H1 (cell line): ENCODE results near the gene CACNA2D3. TPM values are rescaled to one million over a fixed set of nuclear protein-coding genes. Genes with fewer than 3 reads are reported as not detected.

Experiments
- CTCF ChIA-PET: fragments of 300-600 bp; sonication (Branson Sonifier 250); formaldehyde crosslinking; loops from one replicate; lab custom pipeline; 2021; ENCODE audit not compliant: partially characterized antibody; lab: Charles Lee
- POLR2A ChIA-PET: fragments of 300-600 bp; sonication (Branson Sonifier 250); formaldehyde crosslinking; loops from one replicate; lab custom pipeline; 2021; ENCODE audit warnings: inconsistent platforms; ENCODE audit not compliant: partially characterized antibody; lab: Charles Lee
- DNase-seq, 2 experiments: peaks; one replicate each; pipeline versions ENCODE4 v3.0.0 to v3.0.0-alpha.2; 2010 to 2022; ENCODE audit warnings: low spot score in 2 of 2, low read depth in 1 of 2, mixed read lengths in 1 of 2
- FAIRE-seq: peaks from 2 replicates; lab custom pipeline; 2011; peaks lifted over from hg19 to GRCh38; lab: Jason Lieb, UNC
- H2AFZ ChIP-seq: 2 replicates; pipeline ENCODE4 v1.8.1; 2012; ENCODE audit warnings: low read length, inconsistent platforms
- H2AK5ac ChIP-seq: 2 replicates; pipeline ENCODE4 v1.6.1; 2013; ENCODE audit warnings: low read depth, low read length
- H2BK120ac ChIP-seq: replicated peaks from 2 replicates; pipeline ENCODE3; 2013; ENCODE audit warnings: low read depth, low read length, inconsistent platforms
- H2BK12ac ChIP-seq: 2 replicates; pipeline ENCODE4 v1.6.1; 2013; ENCODE audit warnings: low read depth, low read length
- H2BK15ac ChIP-seq: 2 replicates; pipeline ENCODE4 v1.6.1; 2013; ENCODE audit warnings: low read length
- H2BK20ac ChIP-seq: 2 replicates; pipeline ENCODE4 v1.6.1; 2013; ENCODE audit warnings: low read length
- H2BK5ac ChIP-seq: 2 replicates; pipeline ENCODE4 v1.6.1; 2013; ENCODE audit warnings: low read depth, low read length
- H3K14ac ChIP-seq: 2 replicates; pipeline ENCODE4 v1.6.1; 2013; ENCODE audit warnings: inconsistent platforms; ENCODE audit not compliant: insufficient read length
- H3K18ac ChIP-seq: 2 replicates; pipeline ENCODE4 v1.6.1; 2013; ENCODE audit warnings: low read length; ENCODE audit errors: extremely low read depth
- H3K23ac ChIP-seq: 2 replicates; pipeline ENCODE4 v1.6.1; 2013; ENCODE audit warnings: inconsistent platforms; ENCODE audit not compliant: insufficient read length
- H3K23me2 ChIP-seq: 2 replicates; pipeline ENCODE4 v1.6.1; 2013; ENCODE audit warnings: low read depth, low read length
- H3K27ac ChIP-seq: 2 replicates; pipeline ENCODE4 v1.6.1; 2011; ENCODE audit warnings: low read depth, low read length, inconsistent platforms
- H3K27me3 ChIP-seq, 4 experiments: replicated peaks in 1 of 4; 1 replicate in 1 of 4; 2 replicates in 3 of 4; pipeline versions ENCODE4 v1.6.1 to v1.8.1; 2011 to 2013; ENCODE audit warnings: low read length in 3 of 4, mild to moderate bottlenecking in 3 of 4, inconsistent platforms in 2 of 4, mixed read lengths in 2 of 4, moderate library complexity in 1 of 4; ENCODE audit not compliant: control insufficient read depth in 3 of 4, insufficient read depth in 3 of 4; ENCODE audit errors: extremely low read depth in 1 of 4
- H3K36me3 ChIP-seq, 4 experiments: 2 replicates each; pipeline versions ENCODE4 v1.6.1 to v1.8.1; 2011 to 2013; ENCODE audit warnings: mild to moderate bottlenecking in 4 of 4, low read length in 3 of 4, moderate library complexity in 2 of 4, control low read depth in 1 of 4, inconsistent platforms in 1 of 4; ENCODE audit not compliant: insufficient read depth in 4 of 4, control insufficient read depth in 2 of 4
- H3K4ac ChIP-seq: replicated peaks from 2 replicates; pipeline ENCODE3; 2013; ENCODE audit warnings: low read length, low read depth, mixed read lengths, inconsistent platforms; ENCODE audit not compliant: insufficient read length
- H3K4me1 ChIP-seq, 4 experiments: replicated peaks in 1 of 4; 1 replicate in 1 of 4; 2 replicates in 3 of 4; pipeline versions ENCODE4 v1.6.1 to v1.8.1; 2011 to 2013; ENCODE audit warnings: low read length in 3 of 4, inconsistent platforms in 2 of 4, mixed read lengths in 1 of 4; ENCODE audit not compliant: insufficient read depth in 4 of 4, control insufficient read depth in 3 of 4
- H3K4me2 ChIP-seq, 2 experiments: 2 replicates each; pipeline versions ENCODE4 v1.6.1 to v1.8.1; 2011 to 2013; ENCODE audit warnings: low read depth in 2 of 2, low read length in 2 of 2, control low read depth in 1 of 2, inconsistent platforms in 1 of 2, mild to moderate bottlenecking in 1 of 2; ENCODE audit not compliant: insufficient read depth in 1 of 2
- H3K4me3 ChIP-seq, 4 experiments: fragments of 200-600, 300-600 bp in 1 of 4; sonication (generic), shearing (Covaris generic), sonication (Bioruptor Twin) in 1 of 4; 2 replicates each; pipeline versions ENCODE4 v1.5.1 to v1.8.1; 2011 to 2016; ENCODE audit warnings: low read length in 4 of 4, low read depth in 3 of 4, control low read depth in 2 of 4, inconsistent platforms in 2 of 4, mild to moderate bottlenecking in 2 of 4, mixed read lengths in 1 of 4, moderate library complexity in 1 of 4; ENCODE audit not compliant: insufficient read depth in 2 of 4; ENCODE audit errors: extremely low read depth in 1 of 4
- H3K56ac ChIP-seq: replicated peaks from 2 replicates; pipeline ENCODE3; 2013; ENCODE audit warnings: low read depth, mild to moderate bottlenecking, mixed read lengths, low read length, inconsistent platforms; ENCODE audit not compliant: insufficient read length
- H3K79me1 ChIP-seq: 2 replicates; pipeline ENCODE4 v1.6.1; 2013; ENCODE audit warnings: low read depth, low read length, control low read depth
- H3K79me2 ChIP-seq, 2 experiments: 2 replicates each; pipeline versions ENCODE4 v1.6.1 to v1.8.1; 2012 to 2013; ENCODE audit warnings: low read length in 2 of 2, mild to moderate bottlenecking in 2 of 2, inconsistent platforms in 1 of 2; ENCODE audit not compliant: insufficient read depth in 2 of 2, control insufficient read depth in 1 of 2
- H3K9ac ChIP-seq, 4 experiments: replicated peaks in 1 of 4; 1 replicate in 1 of 4; 2 replicates in 3 of 4; pipeline versions ENCODE4 v1.6.1 to v1.8.1; 2011 to 2013; ENCODE audit warnings: low read depth in 3 of 4, low read length in 3 of 4, control low read depth in 2 of 4, mild to moderate bottlenecking in 2 of 4, moderate library complexity in 2 of 4, inconsistent platforms in 1 of 4; ENCODE audit errors: extremely low read depth in 1 of 4
- H3K9me3 ChIP-seq, 2 experiments: 2 replicates each; pipeline versions ENCODE4 v1.6.1 to v1.8.1; 2012 to 2013; ENCODE audit warnings: mild to moderate bottlenecking in 2 of 2, moderate library complexity in 2 of 2, control low read depth in 1 of 2, inconsistent platforms in 1 of 2, low read depth in 1 of 2, low read length in 1 of 2, mixed read lengths in 1 of 2; ENCODE audit not compliant: insufficient read depth in 2 of 2
- H4K20me1 ChIP-seq, 2 experiments: replicated peaks in 1 of 2; 2 replicates each; pipeline versions ENCODE3 to v1.8.1; 2011 to 2013; ENCODE audit warnings: inconsistent platforms in 2 of 2, low read length in 2 of 2, mild to moderate bottlenecking in 1 of 2; ENCODE audit not compliant: insufficient read depth in 2 of 2, control insufficient read depth in 1 of 2
- H4K5ac ChIP-seq: 2 replicates; pipeline ENCODE4 v1.6.1; 2013; ENCODE audit warnings: low read length, low read depth, mixed read lengths, inconsistent platforms; ENCODE audit not compliant: insufficient read length
- H4K8ac ChIP-seq: 2 replicates; pipeline ENCODE4 v1.8.0; 2013; ENCODE audit warnings: mild to moderate bottlenecking, moderate library complexity, low read length, inconsistent platforms; ENCODE audit not compliant: insufficient read depth; ENCODE audit errors: extremely low read depth
- H4K91ac ChIP-seq: replicated peaks from 2 replicates; pipeline ENCODE3; 2013; ENCODE audit warnings: low read length, mixed read lengths, inconsistent platforms; ENCODE audit not compliant: insufficient read length
- CREB1 ChIP-seq: IDR thresholded peaks from 2 replicates; pipeline ENCODE4 v1.6.1; 2012; ENCODE audit warnings: inconsistent platforms
- EZH2 ChIP-seq: fragments of 200-600 bp; sonication (generic); IDR thresholded peaks from 2 replicates; pipeline ENCODE4 v1.7.1; 2012; ENCODE audit warnings: low read depth, mild to moderate bottlenecking, moderate library complexity, low read length, inconsistent platforms; ENCODE audit not compliant: severe bottlenecking
- GTF2F1 ChIP-seq: IDR thresholded peaks from 2 replicates; pipeline ENCODE4 v1.6.1; 2012; ENCODE audit warnings: low read depth, low read length, improper control_type of control experiment, borderline replicate concordance
- KDM4A ChIP-seq: IDR thresholded peaks from one replicate; pipeline ENCODE4 v1.7.1; 2012; ENCODE audit warnings: low read depth, mild to moderate bottlenecking, moderate library complexity, low read length, inconsistent platforms; ENCODE audit not compliant: severe bottlenecking
- MAX ChIP-seq: IDR thresholded peaks from 2 replicates; pipeline ENCODE4 v1.6.1; 2012; ENCODE audit warnings: inconsistent platforms
- SIX5 ChIP-seq: IDR thresholded peaks from 2 replicates; pipeline ENCODE4 v1.6.1; 2011; ENCODE audit warnings: mild to moderate bottlenecking, low read depth, low read length
- TAF1 ChIP-seq: IDR thresholded peaks from 2 replicates; pipeline ENCODE4 v1.6.1; 2011; ENCODE audit warnings: mild to moderate bottlenecking, low read depth, low read length
- USF2 ChIP-seq: IDR thresholded peaks from 2 replicates; pipeline ENCODE4 v1.6.1; 2011; ENCODE audit warnings: low read length, improper control_type of control experiment
- ZNF274 ChIP-seq: IDR thresholded peaks from 2 replicates; pipeline ENCODE4 v1.7.0; 2012; ENCODE audit warnings: low read length, borderline replicate concordance; ENCODE audit errors: extremely low read depth
- WGBS, 2 experiments: shearing (Covaris generic) in 1 of 2; methylation state at CpG; one replicate each; pipeline versions ENCODE4 v1.1.6 to v1.1.7; 2013 to 2015; ENCODE audit warnings: low lambda C conversion rate in 2 of 2, mixed read lengths in 2 of 2, inconsistent platforms in 1 of 2, low coverage in 1 of 2, missing lambda C conversion rate in 1 of 2; ENCODE audit not compliant: insufficient replicate concordance in 2 of 2, insufficient coverage in 1 of 2, insufficient read length in 1 of 2; ENCODE audit errors: extremely low coverage in 1 of 2, missing lambda C conversion rate in 1 of 2; 5-methylcytosine and 5-hydroxymethylcytosine counted together
- polyA plus RNA-seq, 7 experiments: library from polyadenylated mRNA; depleted of rRNA in 3 of 7; stranded (reverse) in 5 of 7; unstranded in 2 of 7; fragments of >200 nt in 5 of 7; fragments of 200-250 nt in 2 of 7; gene quantifications; 1 replicate in 5 of 7; 2 replicates in 1 of 7; 4 replicates in 1 of 7; pipeline versions ENCODE4 v1.2.1 to v1.2.3, GENCODE V29; 2011 to 2013; ENCODE audit warnings: missing spikeins in 2 of 7, mixed read lengths in 2 of 7
- total RNA-seq: library from RNA; stranded (reverse); fragmentation: NEBNext Ultra II Directional; extraction: Animal tissue kit (Norgen Biotek cat#: 25700); gene quantifications from 2 replicates; pipeline ENCODE4 v1.2.1, GENCODE V29; 2021

CACNA2D3 gene
- total and polyA plus RNA-seq, 2 of the 8 experiments (the other 6 are each of a cell fraction or from before 2014, with no cell fraction given): 1.5 to 1.8 TPM

GRCh38 chr3:54177816-54178215, 55.5 kb downstream of the CACNA2D3 start:
- H4K91ac ChIP-seq: no peak overlapping the region
- H3K79me2 ChIP-seq: no peaks in the 10 kb centered on the region
- 0 out of 2 replicates have a peak, but pooled peaks cover 2% of the 10 kb centered on the region for H3K79me1 ChIP-seq
- no peak overlapping the region for H2BK5ac ChIP-seq
- CTCF ChIA-PET: interaction anchor here (1.8 kb wide), 1 partner anchor 31 kb away, joined by 5 read pairs; no protein-coding TSS in a partner anchor
- H4K8ac ChIP-seq: no peak overlapping the region
- DNase-seq (no peak), FAIRE-seq (no peak)
- H2BK12ac ChIP-seq: no peak overlapping the region
- no peaks in the 10 kb centered on the region for H4K20me1 ChIP-seq
- no peak overlapping the region for H3K4me3 ChIP-seq
- H3K18ac ChIP-seq: no peak overlapping the region
- H3K4ac ChIP-seq: no peak overlapping the region
- POLR2A ChIA-PET: no interaction called here
- H2AFZ ChIP-seq: no peak overlapping the region
- H3K23me2 ChIP-seq: no peaks in the 10 kb centered on the region
- no peak overlapping the region for H3K9ac ChIP-seq
- no peak overlapping the region for H3K27ac ChIP-seq
- no peak overlapping the region for H2BK20ac ChIP-seq
- no peak overlapping the region for H3K56ac ChIP-seq
- no peaks in the 10 kb centered on the region for H3K27me3 ChIP-seq
- no peak overlapping the region for H3K4me2 ChIP-seq
- no peak overlapping the region for H4K5ac ChIP-seq
- 88% methylated on average over 3 of the region's 3 CpGs; no CpG with 5 or more reads in 1 of the 2 experiments for WGBS, 2 experiments
- no peak overlapping the region for H2BK15ac ChIP-seq
- no peak overlapping the region for H2AK5ac ChIP-seq
- no peak overlapping the region for H3K14ac ChIP-seq
- no peak overlapping the region for H3K23ac ChIP-seq
- H3K4me1 ChIP-seq: peaks cover 0 to 5% (median 0%) of the 10 kb centered on the region in 4 experiments; a peak in 2 of 7 replicates
- H3K9me3 ChIP-seq: no peaks in the 10 kb centered on the region
- H3K36me3 ChIP-seq: no peaks in the 10 kb centered on the region
- H2BK120ac ChIP-seq: no peak overlapping the region
- no peak for TF ChIP-seq CREB1
- TF ChIP-seq KDM4A: no peak
- TF ChIP-seq ZNF274: no peak
- TF ChIP-seq EZH2: no peak
- no peak for TF ChIP-seq SIX5
- no peak for TF ChIP-seq MAX
- TF ChIP-seq GTF2F1: no peak
- no peak for TF ChIP-seq USF2
- no peak for TF ChIP-seq TAF1
